Ishikawa (cell line): Measurements from ENCODE around the gene LEFTY2.

Experiments used
- CEBPB ChIP-seq: IDR thresholded peaks from 2 replicates; pipeline ENCODE4 v1.6.1; 2012
- CREB1 ChIP-seq: IDR thresholded peaks from 2 replicates; pipeline ENCODE4 v1.6.1; 2012; ENCODE audit warnings: low read depth
- EGR1 ChIP-seq: IDR thresholded peaks from 2 replicates; pipeline ENCODE4 v1.6.1; 2012
- EP300 ChIP-seq: IDR thresholded peaks from 2 replicates; pipeline ENCODE4 v1.6.1; 2012; ENCODE audit warnings: borderline replicate concordance
- FOXM1 ChIP-seq: IDR thresholded peaks from 2 replicates; pipeline ENCODE4 v1.6.1; 2012; ENCODE audit warnings: low read depth, borderline replicate concordance
- NFIC ChIP-seq: IDR thresholded peaks from 2 replicates; pipeline ENCODE4 v1.6.1; 2012
- RAD21 ChIP-seq: IDR thresholded peaks from 2 replicates; pipeline ENCODE4 v1.6.1; 2012; ENCODE audit warnings: low read depth
- TAF1 ChIP-seq: IDR thresholded peaks from 2 replicates; pipeline ENCODE4 v1.6.1; 2012; ENCODE audit warnings: low read depth, mild to moderate bottlenecking
- TCF12 ChIP-seq: IDR thresholded peaks from 2 replicates; pipeline ENCODE4 v1.6.1; 2012; ENCODE audit warnings: low read depth
- TEAD4 ChIP-seq: IDR thresholded peaks from 2 replicates; pipeline ENCODE4 v1.6.1; 2012
- YY1 ChIP-seq: IDR thresholded peaks from 2 replicates; pipeline ENCODE4 v1.6.1; 2012; ENCODE audit warnings: low read depth
- ZBTB7A ChIP-seq: IDR thresholded peaks from 2 replicates; pipeline ENCODE4 v1.6.1; 2012; ENCODE audit warnings: low read depth
- TF ChIP-seq, protein P1 (sequence below): IDR thresholded peaks from 2 replicates; pipeline ENCODE4 v1.6.1; 2012
- TF ChIP-seq, protein P2 (sequence below): IDR thresholded peaks from 2 replicates; pipeline ENCODE4 v1.6.1; 2012
- TF ChIP-seq, protein P3 (sequence below): IDR thresholded peaks from 2 replicates; pipeline ENCODE4 v1.6.1; 2012; ENCODE audit warnings: low read depth, mild to moderate bottlenecking

LEFTY2 gene

DNA sequence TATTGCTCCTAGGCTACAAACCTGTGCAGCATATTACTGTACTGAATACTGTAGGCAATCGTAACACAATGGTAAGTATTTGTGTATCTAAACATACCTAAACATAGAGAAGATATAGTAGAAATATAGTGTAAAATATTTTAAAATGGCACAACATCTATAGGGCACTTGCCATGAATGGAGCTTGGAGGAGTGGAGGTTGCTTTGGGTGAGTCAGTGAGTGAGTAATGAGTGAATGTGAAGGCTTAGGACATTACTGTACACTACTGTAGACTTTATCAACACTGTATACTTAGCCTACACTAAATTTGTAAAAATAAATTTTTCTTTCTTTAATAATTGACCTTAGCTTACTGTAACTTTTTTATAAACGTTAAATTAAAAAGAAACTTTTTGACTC, 7.9 kb downstream of the LEFTY2 start:
- TF ChIP-seq EP300: no peak
- TF ChIP-seq, protein P1, sequence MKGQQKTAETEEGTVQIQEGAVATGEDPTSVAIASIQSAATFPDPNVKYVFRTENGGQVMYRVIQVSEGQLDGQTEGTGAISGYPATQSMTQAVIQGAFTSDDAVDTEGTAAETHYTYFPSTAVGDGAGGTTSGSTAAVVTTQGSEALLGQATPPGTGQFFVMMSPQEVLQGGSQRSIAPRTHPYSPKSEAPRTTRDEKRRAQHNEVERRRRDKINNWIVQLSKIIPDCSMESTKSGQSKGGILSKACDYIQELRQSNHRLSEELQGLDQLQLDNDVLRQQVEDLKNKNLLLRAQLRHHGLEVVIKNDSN: no peak
- no peak for TF ChIP-seq RAD21

DNA sequence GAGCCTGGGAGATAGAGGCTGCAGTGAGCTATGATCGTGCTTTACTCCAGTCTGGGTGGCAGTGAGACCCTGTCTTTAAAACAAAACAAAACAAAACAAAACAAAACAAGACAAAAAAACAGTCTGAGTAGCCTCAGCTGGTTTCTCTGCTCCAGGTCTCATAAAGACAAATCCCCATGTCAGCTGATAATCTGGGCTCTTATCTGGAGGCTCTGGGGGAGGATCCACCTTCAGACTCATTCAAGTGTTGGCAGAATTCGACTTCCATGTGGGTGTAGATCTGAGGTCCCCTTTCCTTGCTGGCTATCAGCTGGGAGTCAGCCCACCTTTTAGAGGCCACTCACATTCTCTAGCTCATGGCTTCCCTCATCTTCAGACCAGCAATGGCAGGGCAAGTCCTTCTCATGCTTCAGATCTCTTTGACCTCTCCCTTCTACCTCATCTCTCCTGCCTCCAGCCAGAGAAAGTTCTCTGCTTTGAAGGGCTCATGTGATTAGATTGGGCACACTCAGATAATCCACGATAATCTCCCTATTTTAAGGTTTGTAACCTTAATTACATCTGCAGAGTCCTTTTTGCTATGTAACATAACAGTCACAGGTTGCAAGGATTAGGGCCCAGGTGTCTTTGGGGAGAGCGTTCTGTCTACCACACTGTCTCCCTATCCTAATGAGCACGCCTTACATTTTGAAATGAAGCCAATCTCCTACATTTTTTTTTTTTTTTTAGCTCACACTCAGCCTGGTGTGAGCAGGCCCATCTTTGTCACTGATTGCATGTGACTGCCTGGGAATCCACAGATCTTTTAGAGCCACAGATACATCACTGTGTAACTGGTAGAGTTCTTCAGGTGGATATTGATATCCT, 9.5 kb downstream of the LEFTY2 start:
- TF ChIP-seq RAD21: no peak
- TF ChIP-seq NFIC: no peak
- TF ChIP-seq, protein P2, sequence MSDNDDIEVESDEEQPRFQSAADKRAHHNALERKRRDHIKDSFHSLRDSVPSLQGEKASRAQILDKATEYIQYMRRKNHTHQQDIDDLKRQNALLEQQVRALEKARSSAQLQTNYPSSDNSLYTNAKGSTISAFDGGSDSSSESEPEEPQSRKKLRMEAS: no peak
- no peak for TF ChIP-seq ZBTB7A
- no peak for TF ChIP-seq TAF1
- TF ChIP-seq CREB1: no peak
- TF ChIP-seq YY1: no peak
- TF ChIP-seq, protein P1: no peak
- TF ChIP-seq TCF12: no peak
- no peak for TF ChIP-seq EGR1
- TF ChIP-seq, protein P3, sequence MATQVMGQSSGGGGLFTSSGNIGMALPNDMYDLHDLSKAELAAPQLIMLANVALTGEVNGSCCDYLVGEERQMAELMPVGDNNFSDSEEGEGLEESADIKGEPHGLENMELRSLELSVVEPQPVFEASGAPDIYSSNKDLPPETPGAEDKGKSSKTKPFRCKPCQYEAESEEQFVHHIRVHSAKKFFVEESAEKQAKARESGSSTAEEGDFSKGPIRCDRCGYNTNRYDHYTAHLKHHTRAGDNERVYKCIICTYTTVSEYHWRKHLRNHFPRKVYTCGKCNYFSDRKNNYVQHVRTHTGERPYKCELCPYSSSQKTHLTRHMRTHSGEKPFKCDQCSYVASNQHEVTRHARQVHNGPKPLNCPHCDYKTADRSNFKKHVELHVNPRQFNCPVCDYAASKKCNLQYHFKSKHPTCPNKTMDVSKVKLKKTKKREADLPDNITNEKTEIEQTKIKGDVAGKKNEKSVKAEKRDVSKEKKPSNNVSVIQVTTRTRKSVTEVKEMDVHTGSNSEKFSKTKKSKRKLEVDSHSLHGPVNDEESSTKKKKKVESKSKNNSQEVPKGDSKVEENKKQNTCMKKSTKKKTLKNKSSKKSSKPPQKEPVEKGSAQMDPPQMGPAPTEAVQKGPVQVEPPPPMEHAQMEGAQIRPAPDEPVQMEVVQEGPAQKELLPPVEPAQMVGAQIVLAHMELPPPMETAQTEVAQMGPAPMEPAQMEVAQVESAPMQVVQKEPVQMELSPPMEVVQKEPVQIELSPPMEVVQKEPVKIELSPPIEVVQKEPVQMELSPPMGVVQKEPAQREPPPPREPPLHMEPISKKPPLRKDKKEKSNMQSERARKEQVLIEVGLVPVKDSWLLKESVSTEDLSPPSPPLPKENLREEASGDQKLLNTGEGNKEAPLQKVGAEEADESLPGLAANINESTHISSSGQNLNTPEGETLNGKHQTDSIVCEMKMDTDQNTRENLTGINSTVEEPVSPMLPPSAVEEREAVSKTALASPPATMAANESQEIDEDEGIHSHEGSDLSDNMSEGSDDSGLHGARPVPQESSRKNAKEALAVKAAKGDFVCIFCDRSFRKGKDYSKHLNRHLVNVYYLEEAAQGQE: no peak
- no peak for TF ChIP-seq TEAD4
- TF ChIP-seq FOXM1: no peak
- no peak for TF ChIP-seq EP300
- TF ChIP-seq CEBPB: no peak

DNA sequence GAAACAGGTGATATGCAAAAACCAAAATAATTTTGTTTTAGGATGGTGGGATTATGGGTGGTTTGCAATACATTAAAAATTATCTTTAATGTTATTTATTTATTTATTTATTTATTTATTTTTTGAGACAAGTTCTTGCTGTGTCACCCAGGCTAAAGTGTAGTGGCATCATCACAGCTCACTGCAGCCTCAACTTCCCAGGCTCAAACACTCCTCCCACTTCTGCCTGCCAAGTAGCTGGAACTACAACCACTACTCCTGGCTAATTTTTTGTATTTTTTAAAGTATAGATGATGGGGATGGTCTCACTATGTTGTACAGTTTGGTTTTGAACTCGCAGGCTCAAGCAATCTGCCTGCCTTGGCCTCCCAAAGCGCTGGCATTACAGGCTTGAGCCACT, 10.5 kb downstream of the LEFTY2 start:
- TF ChIP-seq EGR1: no peak
- TF ChIP-seq TCF12: no peak
- TF ChIP-seq TEAD4: no peak
- TF ChIP-seq RAD21: no peak
- TF ChIP-seq TAF1: no peak
- no peak for TF ChIP-seq EP300
- no peak for TF ChIP-seq CREB1
- no peak for TF ChIP-seq NFIC
- no peak for TF ChIP-seq FOXM1
- TF ChIP-seq YY1: no peak
- TF ChIP-seq, protein P3: no peak
- TF ChIP-seq, protein P1: no peak
- TF ChIP-seq, protein P2: no peak
- no peak for TF ChIP-seq ZBTB7A
- no peak for TF ChIP-seq CEBPB

DNA sequence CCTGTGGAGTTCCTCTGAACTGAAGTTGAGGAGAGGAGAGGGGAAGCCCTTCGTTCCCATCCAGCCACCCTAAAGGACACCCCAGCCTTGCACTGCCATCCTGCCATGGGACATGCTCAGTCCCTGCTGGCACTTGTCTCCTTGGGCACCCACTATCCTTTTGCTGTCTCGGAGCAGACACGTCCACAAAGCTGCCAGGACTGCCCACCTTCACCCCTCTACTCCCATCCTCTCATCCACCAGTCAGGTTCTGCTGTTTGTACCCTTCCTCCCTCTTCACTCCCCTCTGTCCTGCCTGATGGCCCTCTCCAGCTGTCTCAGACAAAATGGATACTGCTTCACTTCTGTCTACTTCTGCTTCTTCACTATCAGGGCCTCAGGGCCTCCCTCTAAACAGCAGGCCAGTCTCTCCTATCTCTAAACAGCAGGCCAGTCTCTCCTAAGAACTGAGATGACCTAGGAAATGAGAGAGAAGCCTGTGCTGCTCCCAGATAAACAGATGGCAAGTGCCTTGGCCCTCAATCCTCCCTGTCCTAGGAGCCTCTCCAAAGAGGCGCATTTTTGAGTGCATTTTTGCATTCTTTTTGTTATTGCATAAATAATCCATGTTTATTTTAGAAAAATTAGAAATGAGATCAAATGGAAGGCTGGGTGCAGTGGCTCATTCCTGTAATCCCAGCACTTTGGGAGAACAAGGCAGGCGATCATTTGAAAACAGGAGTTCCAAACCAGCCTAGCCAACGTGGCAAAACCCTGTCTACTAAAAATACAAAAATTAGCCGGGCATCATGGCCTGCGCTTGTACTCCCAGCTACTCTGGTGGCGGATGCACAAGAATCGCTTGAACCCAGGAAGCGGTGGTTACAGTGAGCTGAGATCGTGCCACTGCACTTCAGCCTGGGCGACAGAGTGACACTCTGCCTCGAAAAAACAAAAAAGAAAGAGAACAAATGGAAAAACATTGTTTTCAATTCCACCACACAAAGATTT, 12.5 kb downstream of the LEFTY2 start:
- TF ChIP-seq ZBTB7A: no peak
- no peak for TF ChIP-seq FOXM1
- no peak for TF ChIP-seq CREB1

DNA sequence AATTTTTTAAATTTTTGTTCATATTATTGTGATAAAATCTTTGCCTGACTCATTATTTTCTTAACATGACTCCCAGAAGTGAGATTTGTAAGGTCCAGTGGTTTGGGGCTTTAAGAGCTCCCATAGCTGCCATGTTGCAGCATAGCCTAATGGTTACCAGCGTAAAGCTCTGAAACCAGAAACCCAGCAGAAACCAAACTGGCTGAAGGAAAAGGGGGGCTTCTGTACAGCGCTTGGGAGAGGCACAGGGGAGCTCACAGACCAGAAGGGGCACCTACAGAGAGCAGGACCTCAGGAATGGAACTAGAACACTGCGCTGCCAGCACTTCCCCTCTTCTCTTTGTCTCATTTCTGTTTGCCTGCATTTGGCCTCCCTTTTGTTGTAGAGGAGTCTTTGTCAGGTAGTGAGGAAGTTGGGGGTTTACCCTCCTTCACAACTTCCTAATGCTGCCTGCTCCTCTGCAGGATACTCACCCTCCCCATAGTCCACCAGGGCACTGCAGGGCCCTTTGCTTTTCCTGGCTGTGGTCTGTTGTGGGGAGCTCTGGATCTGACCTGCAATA, 14.4 kb downstream of the LEFTY2 start:
- no peak for TF ChIP-seq CEBPB
- TF ChIP-seq EP300: no peak
- no peak for TF ChIP-seq FOXM1
- TF ChIP-seq, protein P1: no peak
- TF ChIP-seq, protein P3: no peak
- no peak for TF ChIP-seq TEAD4
- no peak for TF ChIP-seq ZBTB7A
- TF ChIP-seq CREB1: no peak
